ENCODE data around the gene GLIPR2.
"Not testable (repeated sequence)": the region's sequence is repeated elsewhere in the genome, so short reads cannot be mapped to it uniquely, and the experiment has no call there.

GLIPR2 gene

DNA sequence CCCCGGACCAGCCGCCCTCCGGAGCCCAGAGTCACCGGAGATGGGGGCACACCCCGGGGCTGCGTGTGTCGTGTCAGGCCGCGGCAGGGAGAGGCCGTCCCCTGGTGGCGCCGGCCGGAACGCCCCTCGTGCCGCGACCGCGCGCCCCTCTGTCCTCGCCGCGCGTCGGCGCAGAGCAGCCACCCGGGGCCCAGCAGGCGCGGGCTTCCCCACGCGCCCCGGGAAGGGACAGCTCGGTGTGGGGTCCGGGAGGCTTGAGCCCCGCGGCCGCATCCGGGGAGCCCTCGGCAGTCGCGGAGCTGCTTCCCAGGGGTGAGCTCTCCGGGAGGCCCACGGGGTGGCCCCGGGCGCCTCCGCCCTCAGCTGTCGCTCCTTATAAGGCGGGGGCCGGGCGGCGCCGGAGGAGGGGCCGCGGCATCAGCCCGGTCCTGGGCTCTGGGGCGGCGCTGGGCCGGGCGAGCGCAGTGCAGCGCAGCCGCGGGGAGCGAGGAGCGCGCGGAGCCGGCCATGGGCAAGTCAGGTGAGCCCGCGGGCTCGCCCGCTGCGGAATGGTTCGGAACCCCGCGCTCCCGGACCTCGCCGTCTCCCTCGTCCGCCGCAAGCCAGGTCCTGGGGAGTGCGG, at the start of gene GLIPR2:
Gene GLIPR2, plus strand, starts transcription at position 462 of the 622 bp plus-strand sequence. Its CDS starts 46 bp downstream, at position 508.
- no peak for DNase-seq

GRCh38 chr9:36087054-36087453, 49.5 kb upstream of the GLIPR2 start:
- not testable (repeated sequence) for DNase-seq

GRCh38 chr9:36088020-36088419, 48.5 kb upstream of the GLIPR2 start:
- no peak for DNase-seq

DNA sequence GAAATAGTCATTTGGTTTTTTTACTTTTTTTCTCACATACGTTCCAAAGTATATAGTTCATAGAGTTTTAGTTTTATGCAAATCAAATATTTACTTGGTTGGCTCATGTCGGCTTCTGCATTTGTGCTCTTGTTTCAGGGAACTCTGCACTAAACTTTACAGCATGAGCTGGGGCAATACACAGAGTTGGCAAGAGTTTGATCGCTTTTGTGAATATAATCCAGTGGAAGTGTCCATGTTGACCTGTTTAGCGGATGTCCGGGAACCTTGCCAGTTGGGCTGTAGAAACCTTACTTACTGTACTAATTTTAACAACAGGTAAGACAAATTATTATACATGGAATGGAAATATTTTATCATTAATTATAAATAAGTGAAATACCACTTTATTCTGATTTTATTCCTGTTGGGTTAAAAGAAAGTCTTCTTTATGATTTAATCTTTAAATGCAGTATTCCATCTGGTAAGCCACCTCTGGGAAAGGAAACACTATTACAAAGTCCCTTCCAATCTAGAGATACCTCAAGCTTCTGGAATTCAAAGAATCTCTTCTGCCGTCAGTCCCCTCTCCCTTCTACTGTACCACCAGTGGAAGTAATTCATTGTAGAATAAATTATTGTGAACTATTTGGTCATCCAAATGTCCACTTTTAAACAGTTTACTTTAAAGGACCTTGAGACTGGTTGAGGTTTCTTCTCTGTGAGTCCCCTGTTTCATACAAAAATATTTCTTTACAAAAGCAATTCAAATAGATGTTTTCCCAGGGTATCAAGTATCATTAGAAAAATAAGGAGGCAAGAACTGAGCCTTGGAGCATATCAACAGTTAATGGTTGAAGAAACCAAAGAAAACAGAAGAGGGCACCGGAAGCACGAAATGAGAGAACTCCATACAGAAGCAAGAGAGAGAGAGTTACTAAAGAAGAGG, 45.2 kb upstream of the GLIPR2 start:
- DNase-seq: no peak

DNA sequence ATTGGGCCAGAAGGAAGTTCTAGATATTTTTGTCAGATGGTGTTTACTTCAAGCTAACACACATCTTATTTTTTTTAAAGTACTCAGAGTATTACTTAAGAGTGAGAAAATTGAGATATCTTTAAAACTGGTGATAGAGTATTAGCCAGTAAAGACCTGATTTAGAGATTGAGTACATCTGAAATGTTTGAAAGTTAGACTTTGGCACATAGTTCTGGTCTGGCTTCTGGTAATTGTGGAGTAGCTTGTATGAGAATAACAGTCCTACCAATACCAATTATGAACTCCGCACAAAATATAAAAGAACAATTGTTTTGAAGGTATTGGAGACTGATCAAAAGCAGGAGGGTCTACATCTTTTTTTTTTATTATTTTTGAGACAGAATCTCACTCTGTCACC, 44.5 kb upstream of the GLIPR2 start:
- no peak for DNase-seq

- no peak for DNase-seq
Measured at GRCh38 chr9:36092509-36093215, 43.9 kb upstream of the GLIPR2 start.

- DNase-seq: no peak
Measured at GRCh38 chr9:36093384-36093783, 43.1 kb upstream of the GLIPR2 start.

GRCh38 chr9:36099718-36100117, 36.8 kb upstream of the GLIPR2 start:
- no peak for DNase-seq

DNA sequence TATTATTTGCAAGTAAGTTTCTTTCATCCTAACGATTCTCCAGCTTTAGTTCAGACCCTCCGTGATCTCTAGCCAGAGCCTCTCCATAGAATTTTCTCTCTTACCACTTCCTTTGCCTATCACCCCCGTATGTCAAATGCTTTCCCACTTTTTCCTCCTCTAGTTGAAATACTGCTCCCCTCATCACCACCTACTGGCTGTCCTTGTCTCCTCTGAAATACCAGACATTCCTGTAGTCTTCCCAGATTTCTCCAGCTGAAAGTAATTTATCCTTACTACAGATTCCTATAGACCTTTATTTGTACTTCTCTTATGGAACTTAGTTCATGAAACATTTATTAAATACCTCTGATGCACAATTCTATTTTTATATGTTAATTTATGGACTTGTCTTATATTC, 36.0 kb upstream of the GLIPR2 start:
- DNase-seq: no peak

DNA sequence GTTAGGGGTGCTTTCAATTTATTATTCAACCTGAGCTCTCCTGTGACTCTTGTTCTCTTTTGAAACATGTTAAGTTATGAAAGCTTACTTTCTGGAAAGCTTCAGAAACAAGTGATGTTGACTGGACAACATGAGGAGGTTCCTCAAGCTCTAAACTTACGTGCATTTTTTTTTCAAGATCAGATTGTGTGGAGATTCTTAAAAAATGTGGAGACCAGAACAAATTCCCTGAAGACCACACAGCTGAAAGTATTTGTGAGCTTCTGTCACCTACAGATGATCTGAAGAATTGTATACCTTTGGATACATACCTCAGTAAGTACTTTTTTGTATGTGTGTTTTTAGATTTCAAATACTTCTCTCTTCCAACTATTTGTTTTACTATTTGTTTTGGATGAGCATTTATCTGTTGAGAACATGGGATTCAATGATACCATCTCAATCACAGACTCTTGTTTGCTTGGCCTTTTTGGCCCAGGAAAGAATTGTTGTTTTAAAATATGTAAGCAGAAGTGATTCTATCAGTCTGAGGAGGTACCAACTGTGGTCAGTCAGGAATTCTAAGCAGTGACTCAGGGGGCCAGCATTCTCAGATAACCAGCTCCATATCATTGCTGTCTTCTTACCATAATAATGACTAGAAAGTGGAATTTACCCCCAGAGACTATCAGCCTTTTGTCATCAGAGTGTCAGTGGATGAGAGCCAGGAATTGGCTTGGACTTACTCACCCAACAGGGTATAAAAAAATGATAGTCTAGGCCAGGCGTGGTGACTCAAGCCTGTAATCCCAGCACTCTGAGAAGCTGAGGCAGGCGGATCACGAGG, 34.4 kb upstream of the GLIPR2 start:
- DNase-seq: no peak

GRCh38 chr9:36102742-36103495, 33.6 kb upstream of the GLIPR2 start:
- DNase-seq: peak; percentile 36

DNA sequence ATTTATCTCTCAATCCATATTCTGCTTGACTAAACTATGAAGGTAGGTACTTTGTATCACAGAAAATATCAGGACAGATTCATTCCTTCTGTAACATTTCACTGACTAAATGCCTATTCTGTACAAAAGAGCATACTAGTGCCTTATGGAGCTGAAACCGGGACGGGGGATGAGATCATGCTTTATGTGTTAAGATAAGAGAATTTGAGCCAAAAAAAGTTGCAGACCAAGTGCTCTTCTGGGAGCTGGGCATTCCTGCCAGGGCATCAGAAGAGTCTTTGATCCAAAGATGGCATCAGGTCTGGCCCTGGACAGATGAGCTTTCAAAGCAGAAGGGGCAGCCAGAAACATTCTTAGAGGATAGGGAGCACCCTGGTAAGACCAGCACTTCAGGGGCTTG, 27.5 kb upstream of the GLIPR2 start:
- DNase-seq: no peak

DNA sequence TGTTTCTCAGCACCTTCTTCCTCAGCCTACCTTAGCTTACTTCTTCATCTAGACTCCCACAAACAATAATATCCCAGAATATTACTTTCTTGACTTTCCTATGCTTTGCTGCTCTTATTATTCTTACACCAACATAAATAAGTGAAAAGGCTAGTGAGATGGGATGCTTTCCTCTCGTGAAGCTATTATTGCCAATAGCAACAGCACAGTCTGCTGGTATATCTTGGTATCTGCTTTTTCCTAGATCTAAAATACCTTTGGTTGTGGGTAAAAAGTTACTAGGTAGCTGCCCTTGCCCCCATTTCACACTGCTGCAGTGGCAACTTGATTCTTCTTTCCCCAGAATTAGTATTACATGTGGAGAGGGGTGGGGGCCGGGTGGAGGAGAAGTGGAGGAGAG, 26.1 kb upstream of the GLIPR2 start:
- no peak for DNase-seq

DNA sequence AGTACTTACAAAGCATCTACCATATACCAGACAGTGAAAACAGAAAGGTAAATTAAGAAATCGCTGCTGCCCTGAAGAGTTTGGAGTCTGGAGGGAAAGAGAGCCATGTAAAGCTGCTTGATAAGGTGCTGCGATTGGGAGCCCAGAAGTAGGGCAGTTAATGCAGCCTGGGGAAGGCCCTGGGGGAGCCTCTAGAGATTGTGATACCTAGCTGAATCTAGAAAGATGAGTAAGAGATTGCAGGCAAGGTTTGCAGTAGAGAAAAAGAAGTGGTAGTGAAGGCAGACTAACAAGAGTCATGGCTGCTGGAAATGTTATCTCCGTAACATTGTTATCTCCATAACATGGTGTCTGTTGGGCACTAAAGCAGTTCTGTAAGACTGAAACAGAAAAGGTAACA, 24.0 kb upstream of the GLIPR2 start:
- no peak for DNase-seq

GRCh38 chr9:36113999-36114398, 22.5 kb upstream of the GLIPR2 start:
- no peak for DNase-seq

DNA sequence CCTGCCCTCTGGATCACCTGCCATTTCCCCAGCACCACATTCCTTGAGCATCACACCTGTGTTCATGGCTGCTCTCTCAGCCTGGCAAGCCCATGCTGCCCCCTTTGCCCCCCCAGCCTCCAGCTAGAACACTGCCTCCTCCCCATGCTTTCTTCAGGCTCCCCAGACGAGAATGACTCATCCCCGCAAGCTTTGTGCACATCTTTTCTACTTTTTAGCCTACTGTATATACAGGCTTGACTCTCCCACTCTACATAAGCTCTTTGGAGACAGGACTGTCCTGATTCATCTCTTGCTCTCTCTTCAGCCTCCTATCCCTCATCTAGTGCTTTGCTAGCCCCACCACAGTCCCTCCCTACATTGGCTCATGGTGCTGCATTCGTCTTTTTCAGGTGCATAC, 19.9 kb upstream of the GLIPR2 start:
- no peak for DNase-seq

- no peak for DNase-seq
Measured at GRCh38 chr9:36118201-36118600, 18.3 kb upstream of the GLIPR2 start.

DNA sequence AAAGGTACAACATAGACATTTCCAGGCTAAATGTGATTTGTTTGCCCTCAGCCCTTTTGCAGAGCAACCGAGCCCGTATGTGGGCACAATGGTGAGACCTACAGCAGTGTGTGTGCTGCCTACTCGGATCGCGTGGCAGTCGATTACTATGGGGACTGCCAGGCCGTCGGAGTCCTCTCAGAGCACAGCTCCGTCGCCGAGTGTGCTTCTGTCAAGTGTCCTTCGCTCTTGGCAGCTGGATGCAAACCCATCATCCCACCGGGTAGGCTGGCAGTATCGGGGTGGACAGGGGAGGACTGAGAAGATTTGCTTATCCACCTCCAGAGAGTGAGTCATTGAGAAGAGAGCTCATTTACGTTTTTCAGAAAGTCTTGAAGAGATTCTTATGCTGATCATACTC, 17.8 kb upstream of the GLIPR2 start:
- no peak for DNase-seq

- no peak for DNase-seq
Measured at GRCh38 chr9:36119476-36119875, 17.1 kb upstream of the GLIPR2 start.

GRCh38 chr9:36120705-36121104, 15.8 kb upstream of the GLIPR2 start:
- DNase-seq: no peak

- DNase-seq: no peak
Measured at GRCh38 chr9:36121971-36122370, 14.6 kb upstream of the GLIPR2 start.

DNA sequence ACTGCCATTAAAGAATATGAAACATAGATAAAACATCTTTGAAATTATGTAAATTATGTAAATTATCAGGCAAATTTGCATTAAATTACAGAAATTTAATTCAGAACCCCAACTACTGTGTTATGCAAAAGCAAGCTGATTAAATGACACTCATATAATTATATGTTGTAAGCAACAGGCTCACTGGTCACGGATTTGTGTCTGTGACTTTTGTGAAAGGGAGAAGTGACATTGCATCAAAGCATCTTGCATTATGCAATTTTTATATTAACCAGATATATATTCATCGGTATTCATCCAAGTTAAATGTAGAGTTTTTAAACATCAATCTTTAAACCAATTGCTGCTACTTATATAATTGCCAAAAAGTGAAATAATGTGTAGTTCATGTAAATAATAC, 13.0 kb upstream of the GLIPR2 start:
- no peak for DNase-seq

Measured in NCI-H2081 treated with DMSO at 0.1 percent for 48 hours (cell line).